H1 (cell line): ENCODE data around the gene ARMC12.

Source experiments
- BRCA1 ChIP-seq: IDR thresholded peaks from 2 replicates; pipeline ENCODE4 v1.6.1; 2012; ENCODE audit warnings: low read depth, low read length, improper control_type of control experiment
- CEBPB ChIP-seq: IDR thresholded peaks from 2 replicates; pipeline ENCODE4 v1.6.1; 2012; ENCODE audit warnings: low read depth, low read length
- CHD2 ChIP-seq: IDR thresholded peaks from 2 replicates; pipeline ENCODE4 v1.6.1; 2012; ENCODE audit warnings: low read length, improper control_type of control experiment
- CTCF ChIP-seq, 3 experiments: IDR thresholded peaks; 1 replicate in 2 of 3; 2 replicates in 1 of 3; pipeline versions ENCODE4 v1.5.1 to v1.6.1; 2011; ENCODE audit warnings: low read length in 3 of 3, mild to moderate bottlenecking in 3 of 3, inconsistent platforms in 2 of 3, low read depth in 1 of 3, moderate library complexity in 1 of 3; ENCODE audit not compliant: insufficient read depth in 1 of 3; ENCODE audit errors: control extremely low read depth in 1 of 3
- EP300 ChIP-seq, 2 experiments: IDR thresholded peaks; 1 replicate in 1 of 2; 2 replicates in 1 of 2; pipeline ENCODE4 v1.6.1; 2011 to 2012; ENCODE audit warnings: low read depth in 2 of 2, low read length in 2 of 2, mild to moderate bottlenecking in 2 of 2, borderline replicate concordance in 1 of 2, inconsistent platforms in 1 of 2, moderate library complexity in 1 of 2
- EZH2 ChIP-seq: fragments of 200-600 bp; sonication (generic); IDR thresholded peaks from 2 replicates; pipeline ENCODE4 v1.7.1; 2012; ENCODE audit warnings: low read depth, mild to moderate bottlenecking, moderate library complexity, low read length, inconsistent platforms; ENCODE audit not compliant: severe bottlenecking
- MAFK ChIP-seq: IDR thresholded peaks from 2 replicates; pipeline ENCODE4 v1.6.1; 2012; ENCODE audit warnings: low read depth, mild to moderate bottlenecking, improper control_type of control experiment, low read length
- MAX ChIP-seq: IDR thresholded peaks from 2 replicates; pipeline ENCODE4 v1.6.1; 2012; ENCODE audit warnings: inconsistent platforms
- POLR2AphosphoS5 ChIP-seq: IDR thresholded peaks from 2 replicates; pipeline ENCODE4 v1.6.1; 2011; ENCODE audit warnings: low read depth, low read length
- RAD21 ChIP-seq, 2 experiments: IDR thresholded peaks in 1 of 2; conservative IDR thresholded peaks in 1 of 2; 2 replicates each; pipeline ENCODE4 v1.6.1; 2011; ENCODE audit warnings: low read depth in 2 of 2, low read length in 2 of 2, improper control_type of control experiment in 1 of 2, inconsistent platforms in 1 of 2, mild to moderate bottlenecking in 1 of 2, moderate library complexity in 1 of 2
- RXRA ChIP-seq: IDR thresholded peaks from 2 replicates; pipeline ENCODE4 v1.6.1; 2011; ENCODE audit warnings: low read depth, mild to moderate bottlenecking, low read length, moderate library complexity; ENCODE audit not compliant: insufficient read depth
- SUZ12 ChIP-seq: fragments of 200-600 bp; sonication (generic); IDR thresholded peaks from 2 replicates; pipeline ENCODE4 v1.6.1; 2012; ENCODE audit warnings: mild to moderate bottlenecking, inconsistent platforms, low read length, moderate library complexity, mixed read lengths
- TEAD4 ChIP-seq: IDR thresholded peaks from 2 replicates; pipeline ENCODE4 v1.6.1; 2012; ENCODE audit warnings: low read depth, low read length, inconsistent platforms, mixed read lengths

GRCh38 chr6:35725081-35725708 lies 11.6 kb upstream of the ARMC12 start:
- no peak for TF ChIP-seq EZH2
- no peak for TF ChIP-seq MAX
- TF ChIP-seq EP300 (IDR thresholded peaks at IDR 0.05; ENCODE audit: borderline replicate concordance in 1 of 2, low read depth in 2 of 2, low read length in 2 of 2): no peak
- no peak for TF ChIP-seq CTCF (IDR thresholded peaks at IDR 0.05; ENCODE audit: control extremely low read depth in 1 of 3, insufficient read depth in 1 of 3, low read depth in 1 of 3, low read length in 3 of 3)
- no peak for TF ChIP-seq BRCA1
- no peak for TF ChIP-seq POLR2AphosphoS5
- TF ChIP-seq MAFK: no peak
- no peak for TF ChIP-seq RXRA
- no peak for TF ChIP-seq SUZ12
- no peak for TF ChIP-seq CEBPB
- TF ChIP-seq RAD21 (IDR thresholded peaks at IDR 0.05 in 1 of 2, conservative IDR thresholded peaks at IDR 0.05 in 1 of 2; ENCODE audit: low read depth in 2 of 2, low read length in 2 of 2): no peak
- TF ChIP-seq CHD2: no peak
- no peak for TF ChIP-seq TEAD4
